OCI-LY3 (cell line): ENCODE measurements around the gene NBPF9.
"Not testable (repeated sequence)": the region's sequence is repeated elsewhere in the genome, so short reads cannot be mapped to it uniquely, and the experiment has no call there.

Source experiments
- H2AFZ ChIP-seq: fragments of 200-600, 300-600 bp; shearing (Covaris generic); 2 replicates; pipeline ENCODE4 v1.6.0; 2014; ENCODE audit warnings: antibody characterized with exemption, low read depth, low read length
- H3K27ac ChIP-seq: fragments of 200-600, 300-600 bp; sonication (generic); 2 replicates; pipeline ENCODE4 v1.5.1; 2014; ENCODE audit warnings: mild to moderate bottlenecking, low read length, moderate library complexity, mixed read lengths
- H3K27me3 ChIP-seq: fragments of 200-600, 300-600 bp; sonication (generic); 2 replicates; pipeline ENCODE4 v1.6.1; 2014; ENCODE audit warnings: low read depth, low read length, mixed read lengths
- H3K36me3 ChIP-seq: fragments of 200-600, 300-600 bp; sonication (generic); replicated peaks from 2 replicates; pipeline ENCODE3; 2014; ENCODE audit warnings: low read depth, low read length, mixed read lengths
- H3K4me1 ChIP-seq: fragments of 300-600, 200-600 bp; sonication (generic); 2 replicates; pipeline ENCODE4 v1.6.1; 2014; ENCODE audit warnings: low read length, mixed read lengths
- H3K4me2 ChIP-seq: fragments of 200-600, 300-600 bp; sonication (generic); 2 replicates; pipeline ENCODE4 v1.6.1; 2014; ENCODE audit warnings: low read length, mixed read lengths
- H3K4me3 ChIP-seq: fragments of 300-600, 200-600 bp; sonication (generic); 2 replicates; pipeline ENCODE4 v1.5.1; 2014; ENCODE audit warnings: antibody characterized with exemption, mild to moderate bottlenecking, low read length, moderate library complexity
- H3K79me2 ChIP-seq: fragments of 300-600, 200-600 bp; shearing (Covaris generic); 2 replicates; pipeline ENCODE4 v1.6.1; 2014; ENCODE audit warnings: mild to moderate bottlenecking, low read length, mixed read lengths
- H3K9ac ChIP-seq: fragments of 300-600, 200-600 bp; shearing (Covaris generic); 2 replicates; pipeline ENCODE4 v1.6.0; 2014; ENCODE audit warnings: mild to moderate bottlenecking, low read length, moderate library complexity
- H3K9me3 ChIP-seq: fragments of 200-600, 300-600 bp; shearing (Covaris generic); 2 replicates; pipeline ENCODE4 v1.6.1; 2014; ENCODE audit warnings: low read length, mixed read lengths; ENCODE audit not compliant: insufficient read depth
- H4K20me1 ChIP-seq: fragments of 200-600, 300-600 bp; sonication (generic); 2 replicates; pipeline ENCODE4 v1.6.1; 2016; ENCODE audit warnings: low read length, mixed read lengths; ENCODE audit not compliant: insufficient read depth

Gene NBPF9

GRCh38 chr1:149102574-149102973, 777 bp downstream of the NBPF9 start:
- H3K9me3 ChIP-seq, H3K27me3 ChIP-seq, H4K20me1 ChIP-seq, H3K9ac ChIP-seq, H3K36me3 ChIP-seq, H3K27ac ChIP-seq, H3K4me1 ChIP-seq, H2AFZ ChIP-seq, H3K79me2 ChIP-seq: not testable (repeated sequence)
- peak overlapping the region; percentile 43; the same call in 1 of the 2 replicates for H3K4me2 ChIP-seq
- H3K4me3 ChIP-seq, result peak overlapping the region; percentile 66

DNA sequence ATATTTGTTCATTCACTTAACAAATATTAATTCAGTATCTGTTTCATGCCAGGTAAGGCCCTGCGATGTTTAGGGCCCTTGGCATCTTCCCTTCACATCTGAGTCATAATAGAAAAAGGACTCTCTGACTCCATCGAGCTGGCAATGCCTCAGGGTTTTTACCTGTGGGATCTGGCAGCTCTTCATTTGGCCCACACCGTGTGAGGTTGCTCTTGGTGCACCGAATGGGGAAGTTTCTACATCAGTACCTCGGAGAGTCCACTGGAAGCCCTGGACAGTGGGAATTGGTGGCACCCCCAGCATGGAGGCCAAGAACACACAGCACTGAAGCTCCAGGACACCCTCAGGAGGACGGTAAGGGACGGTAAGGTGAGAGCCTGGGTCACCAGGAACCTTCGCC, 5.1 kb downstream of the NBPF9 start:
- H3K9ac ChIP-seq, H3K4me1 ChIP-seq, H3K27ac ChIP-seq, H2AFZ ChIP-seq, H3K4me3 ChIP-seq, H3K27me3 ChIP-seq, H4K20me1 ChIP-seq, H3K9me3 ChIP-seq, H3K36me3 ChIP-seq, H3K4me2 ChIP-seq, H3K79me2 ChIP-seq: not testable (repeated sequence)

DNA sequence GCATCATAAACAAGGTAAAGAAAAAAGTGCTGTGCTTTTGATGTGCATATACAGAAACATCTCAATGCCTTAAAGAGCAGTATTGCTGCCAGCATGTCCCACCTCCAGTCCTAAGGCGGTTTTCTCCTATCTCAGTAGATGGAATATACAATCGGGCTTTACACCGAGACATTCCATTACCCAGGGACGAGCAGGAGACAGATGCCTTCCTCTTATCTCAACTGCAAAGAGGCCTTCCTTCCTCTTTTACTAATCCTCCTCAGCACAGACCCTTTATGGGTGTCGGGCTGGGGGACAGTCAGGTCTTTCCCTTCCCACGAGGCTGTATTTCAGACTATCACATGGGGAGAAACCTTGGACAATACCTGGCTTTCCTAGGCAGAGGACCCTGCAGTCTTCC, 10.2 kb downstream of the NBPF9 start:
- not testable (repeated sequence) for H3K27ac ChIP-seq, H2AFZ ChIP-seq, H3K79me2 ChIP-seq, H3K4me3 ChIP-seq, H3K9me3 ChIP-seq, H4K20me1 ChIP-seq, H3K9ac ChIP-seq, H3K27me3 ChIP-seq, H3K4me1 ChIP-seq, H3K4me2 ChIP-seq, H3K36me3 ChIP-seq

- not testable (repeated sequence) for H2AFZ ChIP-seq, H4K20me1 ChIP-seq, H3K27me3 ChIP-seq, H3K27ac ChIP-seq, H3K4me1 ChIP-seq, H3K9me3 ChIP-seq, H3K79me2 ChIP-seq, H3K9ac ChIP-seq, H3K36me3 ChIP-seq, H3K4me2 ChIP-seq, H3K4me3 ChIP-seq
Observed at GRCh38 chr1:149075505-149076127, 27.7 kb downstream of the NBPF9 start.

DNA sequence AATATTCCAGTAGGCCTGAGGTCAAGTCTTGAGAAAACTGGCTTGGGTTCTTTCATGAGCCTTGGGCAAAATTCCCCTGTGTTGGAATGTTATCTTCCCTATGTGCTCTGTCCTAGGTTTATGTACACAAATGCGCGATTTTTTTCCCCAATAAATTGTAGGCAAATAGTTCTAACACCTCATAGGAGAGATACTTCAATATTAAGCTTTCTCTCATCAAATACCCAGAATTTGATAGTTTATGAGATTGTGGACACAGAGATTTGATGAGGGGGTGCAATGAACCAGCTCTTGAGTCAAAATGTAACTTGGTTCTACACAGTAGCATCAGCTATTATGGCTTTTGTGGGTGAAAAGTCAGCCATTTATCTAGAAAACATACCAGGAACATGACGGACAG, 38.7 kb downstream of the NBPF9 start:
- not testable (repeated sequence) for H3K9me3 ChIP-seq, H3K4me3 ChIP-seq, H3K9ac ChIP-seq, H4K20me1 ChIP-seq, H3K27me3 ChIP-seq, H3K27ac ChIP-seq, H3K4me2 ChIP-seq, H2AFZ ChIP-seq, H3K36me3 ChIP-seq, H3K79me2 ChIP-seq, H3K4me1 ChIP-seq

DNA sequence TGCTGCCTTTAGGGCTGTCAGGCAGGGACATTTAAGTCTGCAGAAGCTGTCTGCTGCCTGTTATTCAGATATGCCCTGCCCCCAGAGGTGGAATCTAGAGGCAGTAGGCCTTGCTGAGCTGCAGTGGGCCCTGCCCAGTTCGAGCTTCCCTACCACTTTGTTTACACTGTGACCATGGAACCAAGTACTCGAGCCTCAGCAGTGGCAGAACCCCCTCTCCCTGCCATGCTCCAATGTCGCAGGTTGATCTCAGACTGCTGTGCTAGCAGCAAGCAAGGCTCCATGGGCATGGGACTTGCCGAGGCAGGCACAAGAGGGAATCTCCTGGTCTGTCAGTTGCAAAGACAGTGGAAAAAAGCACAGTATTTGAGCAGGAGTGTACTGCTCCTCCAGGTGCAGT, 60.3 kb downstream of the NBPF9 start:
- not testable (repeated sequence) for H3K4me2 ChIP-seq, H3K4me1 ChIP-seq, H4K20me1 ChIP-seq, H3K27ac ChIP-seq, H3K79me2 ChIP-seq, H3K4me3 ChIP-seq, H2AFZ ChIP-seq, H3K9me3 ChIP-seq, H3K9ac ChIP-seq, H3K36me3 ChIP-seq, H3K27me3 ChIP-seq

GRCh38 chr1:149033916-149034315, 69.4 kb downstream of the NBPF9 start:
- not testable (repeated sequence) for H3K79me2 ChIP-seq

DNA sequence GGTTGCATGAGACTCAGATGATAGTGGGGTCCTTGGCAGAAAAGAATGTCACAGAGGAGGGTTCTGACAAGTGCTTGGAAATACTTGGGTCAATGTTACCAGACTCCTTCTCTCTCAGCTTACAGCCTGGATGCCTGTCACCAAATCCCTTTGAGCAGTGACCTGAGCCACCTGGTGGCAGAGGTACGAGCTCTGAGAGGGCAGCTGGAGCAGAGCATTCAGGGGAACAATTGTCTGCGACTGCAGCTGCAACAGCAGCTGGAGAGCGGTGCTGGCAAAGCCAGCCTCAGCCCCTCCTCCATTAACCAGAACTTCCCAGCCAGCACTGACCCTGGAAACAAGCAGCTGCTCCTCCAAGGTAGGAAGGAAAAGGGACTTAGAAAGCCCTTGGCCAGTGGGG, 79.0 kb downstream of the NBPF9 start:
- not testable (repeated sequence) for H4K20me1 ChIP-seq, H3K4me1 ChIP-seq, H3K4me2 ChIP-seq, H3K27me3 ChIP-seq, H3K9me3 ChIP-seq, H3K79me2 ChIP-seq, H3K4me3 ChIP-seq, H2AFZ ChIP-seq, H3K36me3 ChIP-seq, H3K9ac ChIP-seq, H3K27ac ChIP-seq

More at GRCh38 chr1:149033916-149034315, 69.4 kb downstream of the NBPF9 start:
- not testable (repeated sequence) for H3K9ac ChIP-seq, H3K4me2 ChIP-seq, H3K27me3 ChIP-seq, H3K27ac ChIP-seq, H3K4me1 ChIP-seq, H3K9me3 ChIP-seq, H2AFZ ChIP-seq, H3K4me3 ChIP-seq, H3K36me3 ChIP-seq, H4K20me1 ChIP-seq

DNA sequence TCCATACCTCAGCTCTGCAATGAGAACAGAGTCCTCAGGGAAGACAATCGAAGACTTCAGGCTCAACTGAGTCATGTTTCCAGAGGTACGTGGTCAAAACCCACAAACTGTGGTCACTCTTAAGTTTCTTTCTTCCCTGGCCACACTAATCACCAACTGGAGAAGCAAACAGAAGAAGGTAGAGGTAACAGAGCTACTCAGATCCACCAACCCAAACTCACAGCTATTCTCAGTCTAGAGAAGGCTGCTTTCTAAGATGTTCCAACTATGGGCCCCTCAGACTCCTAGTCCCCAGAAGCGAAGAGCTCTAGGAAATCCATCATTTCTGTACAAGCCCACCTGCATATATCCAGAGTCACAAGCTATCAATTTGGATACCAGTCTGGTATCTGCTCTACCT, 84.8 kb downstream of the NBPF9 start:
- not testable (repeated sequence) for H3K4me2 ChIP-seq, H4K20me1 ChIP-seq, H3K9ac ChIP-seq, H3K4me3 ChIP-seq, H2AFZ ChIP-seq, H3K27ac ChIP-seq, H3K4me1 ChIP-seq, H3K79me2 ChIP-seq, H3K36me3 ChIP-seq, H3K27me3 ChIP-seq, H3K9me3 ChIP-seq

DNA sequence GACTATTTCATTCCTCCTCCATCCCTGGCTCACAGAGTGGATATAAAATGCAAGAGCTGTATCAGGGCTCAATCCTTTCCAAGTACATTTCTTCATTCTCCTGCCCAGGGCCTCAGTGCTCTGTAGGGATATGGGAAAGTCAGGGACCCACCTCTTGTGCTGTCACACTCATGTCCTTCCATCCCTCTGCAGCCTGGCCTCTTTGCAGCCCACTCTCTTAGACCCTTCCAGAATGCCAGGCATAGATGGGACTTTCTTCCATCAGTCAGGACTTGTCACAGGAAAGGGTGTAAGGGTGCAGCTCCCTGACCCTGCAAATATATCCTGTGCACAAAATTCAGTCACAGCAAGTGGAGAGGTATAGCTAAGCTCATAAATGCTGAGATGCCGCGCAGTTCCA, 86.7 kb downstream of the NBPF9 start:
- not testable (repeated sequence) for H3K4me2 ChIP-seq, H3K27ac ChIP-seq, H3K9me3 ChIP-seq, H3K79me2 ChIP-seq, H4K20me1 ChIP-seq, H3K27me3 ChIP-seq, H3K9ac ChIP-seq, H3K4me1 ChIP-seq, H3K4me3 ChIP-seq, H3K36me3 ChIP-seq, H2AFZ ChIP-seq
